Posterior cingulate gyrus (tissue), 11 donors: ENCODE data around the gene CGB3.
"Not testable (repeated sequence)": the region's sequence is repeated elsewhere in the genome, so short reads cannot be mapped to it uniquely, and the experiment has no call there.

Experiments used
- DNase-seq, 10 donors: peaks; one replicate each; pipeline versions ENCODE4 v3.0.0 to v3.0.0-alpha.2; 2020 to 2021; ENCODE audit warnings: mixed read lengths in 3 of 10
- intact Hi-C: fragments of 100-400 bp; cut with DNase I; formaldehyde crosslinking; loops from one replicate; pipeline ENCODE4 v1.15.1; 2023

The CGB3 gene

DNA sequence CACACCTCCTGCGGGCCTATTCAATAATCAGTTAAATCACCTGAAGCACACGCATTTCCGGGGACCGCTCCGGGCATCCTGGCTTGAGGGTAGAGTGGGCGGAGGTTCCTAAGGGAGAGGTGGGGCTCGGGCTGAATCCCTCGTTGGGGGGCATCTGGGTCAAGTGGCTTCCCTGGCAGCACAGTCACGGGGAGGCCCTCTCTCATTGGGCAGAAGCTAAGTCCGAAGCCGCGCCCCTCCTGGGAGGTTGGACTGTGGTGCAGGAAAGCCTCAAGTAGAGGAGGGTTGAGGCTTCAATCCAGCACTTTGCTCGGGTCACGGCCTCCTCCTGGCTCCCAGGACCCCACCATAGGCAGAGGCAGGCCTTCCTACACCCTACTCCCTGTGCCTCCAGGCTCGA, 19.4 kb upstream of the CGB3 start, which contains the start of gene CGB5:
Gene CGB5 (plus strand): TSS at position 301 of the 400 bp plus-strand sequence. CDS start 362 bp downstream, outside the sequence.
- intact Hi-C loops = not testable (repeated sequence)

DNA sequence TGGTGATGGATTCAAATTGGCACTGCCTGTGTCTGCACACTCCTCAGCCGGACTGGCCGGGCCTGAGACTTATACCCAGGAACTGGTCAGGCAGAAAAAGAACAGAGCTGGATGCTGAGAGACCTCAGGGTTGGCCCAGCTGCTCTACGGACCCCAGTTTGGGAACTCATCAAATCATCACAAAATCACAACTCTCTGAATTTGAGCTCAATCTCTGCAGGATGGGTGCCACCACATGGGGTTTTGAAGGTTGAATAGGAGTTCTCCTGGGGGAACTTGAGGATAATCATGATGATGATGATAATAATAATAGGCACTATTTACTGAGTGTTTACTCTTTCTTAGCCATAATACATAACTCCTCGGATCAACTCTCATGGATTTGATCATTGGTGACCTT, 18.5 kb upstream of the CGB3 start:
- intact Hi-C loops = not testable (repeated sequence)

More for the DNA sequence above, 19.4 kb upstream of the CGB3 start, which contains the start of gene CGB5:
- peak in 2 of 10 donors; percentile 53 to 77 for DNase-seq

DNA sequence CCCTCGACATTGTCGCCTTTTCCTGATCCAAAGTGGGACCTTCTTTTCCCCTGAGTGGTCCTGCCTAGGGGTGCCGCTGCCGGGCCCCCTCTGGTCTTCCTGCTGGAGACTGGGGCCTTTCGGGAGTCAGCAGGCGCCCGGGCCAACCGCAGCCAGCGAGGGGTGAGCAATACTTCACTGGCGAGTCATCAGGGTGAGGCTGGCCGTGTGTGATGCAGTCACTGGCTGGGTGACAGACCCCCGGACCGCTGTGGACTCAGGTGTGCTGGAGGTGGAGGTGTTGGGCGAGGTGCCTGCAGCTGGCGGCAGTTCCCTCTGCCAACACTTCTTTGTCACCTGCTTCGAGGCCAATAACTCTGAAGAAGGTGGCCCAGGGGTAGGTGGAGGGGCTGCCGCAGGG, 18.0 kb upstream of the CGB3 start:
- intact Hi-C loops = no loop called here

More for the DNA sequence above, 18.5 kb upstream of the CGB3 start:
- not testable (repeated sequence) for DNase-seq

DNA sequence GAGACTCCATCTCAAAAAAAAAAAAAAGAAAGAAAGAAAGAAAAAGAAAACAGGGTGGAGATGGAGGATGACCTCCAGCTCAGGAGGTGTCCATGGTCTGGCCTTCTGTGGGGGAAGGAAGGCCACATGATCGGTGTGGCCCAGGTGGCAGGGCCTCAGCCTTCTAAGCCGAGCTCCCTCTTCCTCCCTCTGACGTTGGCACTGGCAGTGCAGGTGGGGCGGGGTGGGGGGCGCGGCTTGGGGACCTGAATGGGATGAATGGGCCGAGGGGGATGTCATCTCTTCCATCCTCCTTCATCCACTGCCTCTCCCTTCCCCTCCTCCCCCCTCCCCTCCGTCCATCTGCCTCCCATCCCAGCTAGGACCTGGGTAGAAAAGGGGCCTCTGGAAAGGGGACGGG, 15.6 kb upstream of the CGB3 start:
- intact Hi-C loops = not testable (repeated sequence)
- DNase-seq = peak in 2 of 10 donors; percentile 55 to 61

More for the DNA sequence above, 18.0 kb upstream of the CGB3 start:
- peak in 2 of 10 donors; percentile 63 to 83 for DNase-seq

DNA sequence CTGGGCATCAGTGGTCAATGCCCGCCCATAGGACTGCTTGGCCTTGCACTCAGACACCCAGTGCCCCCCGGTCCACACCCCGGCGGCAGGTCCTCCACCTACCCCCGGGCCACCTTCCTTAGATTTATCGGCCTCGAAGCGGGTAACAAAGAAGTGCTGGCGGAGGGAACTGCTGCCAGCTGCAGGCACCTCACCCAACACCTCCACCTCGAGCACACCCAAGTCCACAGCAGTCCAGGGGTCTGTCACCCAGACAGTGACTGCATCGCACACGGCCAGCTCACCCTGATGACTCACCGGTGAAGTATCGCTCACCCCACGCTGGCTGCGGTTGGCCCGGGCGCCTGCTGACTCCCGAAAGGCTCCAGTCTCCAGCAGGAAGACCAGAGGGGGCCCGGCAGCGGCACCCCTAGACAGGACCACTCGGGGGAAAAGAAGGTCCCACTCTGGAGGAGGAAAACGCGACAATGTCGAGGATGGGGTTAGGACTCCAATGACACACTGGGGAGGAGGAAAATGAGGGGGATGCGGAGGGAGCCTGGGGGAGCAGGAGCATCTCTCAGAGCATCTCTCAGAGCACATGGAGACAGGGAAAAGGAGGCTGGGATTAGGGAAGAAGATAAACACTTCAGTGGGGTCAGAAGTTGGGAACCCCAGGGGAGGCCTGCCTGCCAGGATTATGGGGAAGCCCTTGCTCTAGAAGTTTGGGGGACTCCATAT, 14.6 kb upstream of the CGB3 start:
- intact Hi-C loops = not testable (repeated sequence)
- DNase-seq = peak in 2 of 10 donors; percentile 44 to 72

DNA sequence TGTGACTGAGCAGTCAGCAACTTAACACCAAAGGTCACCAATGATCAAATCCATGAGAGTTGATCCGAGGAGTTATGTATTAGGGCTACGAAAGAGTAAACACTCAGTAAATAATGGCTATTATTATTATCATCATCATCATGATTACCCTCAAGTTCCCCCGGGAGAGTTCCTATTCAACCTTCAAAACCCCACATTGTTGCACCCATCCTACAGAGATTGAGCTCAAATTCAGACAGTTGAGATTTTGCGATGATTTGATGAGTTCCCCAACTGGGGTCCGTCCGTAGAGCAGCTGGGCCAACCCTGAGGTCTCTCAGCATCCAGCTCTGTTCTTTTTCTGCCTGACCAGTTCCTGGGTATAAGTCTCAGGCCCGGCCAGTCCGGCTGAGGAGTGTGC, 14.0 kb upstream of the CGB3 start:
- intact Hi-C loops, DNase-seq: not testable (repeated sequence)

DNA sequence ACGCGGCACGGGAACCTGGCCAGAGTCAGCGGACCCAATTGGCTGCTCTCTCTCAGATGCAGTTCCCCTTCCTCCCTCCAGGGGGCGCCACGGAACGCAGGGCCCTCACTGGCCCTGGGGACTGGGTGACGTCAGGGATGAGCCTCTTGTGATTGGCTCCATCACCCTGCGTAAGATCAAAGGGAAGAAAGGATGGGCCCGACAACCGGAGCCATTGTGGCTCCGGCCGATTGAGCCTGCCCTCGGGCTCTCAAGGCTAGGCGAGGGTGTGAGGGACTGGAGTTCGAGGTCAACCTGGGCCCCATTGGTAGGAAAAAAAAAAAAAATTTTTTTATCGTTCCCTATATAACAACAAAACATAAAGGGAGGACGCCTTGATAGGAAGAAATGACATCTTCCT, 12.7 kb upstream of the CGB3 start, which contains the start of gene CGB1:
Gene CGB1 (minus strand): TSS at position 81 of the 400 bp plus-strand sequence. CDS start 184 bp downstream, outside the sequence.
- intact Hi-C loops = not testable (repeated sequence)
- peak in 2 of 10 donors; percentile 33 to 45 for DNase-seq

DNA sequence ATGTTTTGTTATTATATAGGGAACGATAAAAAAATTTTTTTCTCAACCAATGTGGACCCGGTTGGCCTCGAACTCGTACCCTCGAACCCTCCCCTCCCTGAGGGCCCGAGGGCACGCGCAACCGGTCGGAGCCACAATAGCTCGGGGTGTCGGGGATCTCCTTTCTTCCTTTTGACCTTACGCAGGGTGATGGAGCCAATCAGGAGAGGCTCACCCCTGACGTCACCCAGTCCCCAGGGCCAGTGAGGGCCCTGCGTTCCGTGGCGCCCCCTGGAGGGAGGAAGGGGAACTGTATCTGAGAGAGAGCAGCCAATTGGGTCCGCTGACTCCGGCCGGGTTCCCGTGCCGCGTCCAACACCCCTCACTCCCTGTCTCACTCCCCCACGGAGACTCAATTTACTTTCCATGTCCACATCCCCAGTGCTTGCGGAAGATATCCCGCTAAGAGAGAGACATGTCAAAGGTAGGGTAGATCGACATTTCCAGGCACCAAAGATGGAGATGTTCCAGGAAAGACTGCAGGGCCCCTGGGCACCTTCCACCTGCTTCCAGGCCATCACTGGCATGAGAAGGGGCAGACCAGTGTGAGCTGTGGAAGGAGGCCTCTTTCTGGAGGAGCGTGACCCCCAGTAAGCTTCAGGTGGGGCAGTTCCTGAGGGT, 7.6 kb upstream of the CGB3 start, which contains the start of gene CGB2:
Gene CGB2 (plus strand): TSS at position 249 of the 660 bp plus-strand sequence. CDS start 206 bp downstream, at position 455.
- DNase-seq = peak in 1 of 10 donors; percentile 70
- intact Hi-C loops = not testable (repeated sequence)

DNA sequence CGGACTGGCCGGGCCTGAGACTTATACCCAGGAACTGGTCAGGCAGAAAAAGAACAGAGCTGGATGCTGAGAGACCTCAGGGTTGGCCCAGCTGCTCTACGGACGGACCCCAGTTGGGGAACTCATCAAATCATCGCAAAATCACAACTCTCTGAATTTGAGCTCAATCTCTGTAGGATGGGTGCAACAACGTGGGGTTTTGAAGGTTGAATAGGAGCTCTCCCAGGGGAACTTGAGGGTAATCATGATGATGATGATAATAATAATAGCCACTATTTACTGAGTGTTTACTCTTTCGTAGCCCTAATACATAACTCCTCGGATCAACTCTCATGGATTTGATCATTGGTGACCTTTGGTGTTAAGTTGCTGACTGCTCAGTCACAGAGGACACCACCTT, 6.2 kb upstream of the CGB3 start:
- intact Hi-C loops = not testable (repeated sequence)

DNA sequence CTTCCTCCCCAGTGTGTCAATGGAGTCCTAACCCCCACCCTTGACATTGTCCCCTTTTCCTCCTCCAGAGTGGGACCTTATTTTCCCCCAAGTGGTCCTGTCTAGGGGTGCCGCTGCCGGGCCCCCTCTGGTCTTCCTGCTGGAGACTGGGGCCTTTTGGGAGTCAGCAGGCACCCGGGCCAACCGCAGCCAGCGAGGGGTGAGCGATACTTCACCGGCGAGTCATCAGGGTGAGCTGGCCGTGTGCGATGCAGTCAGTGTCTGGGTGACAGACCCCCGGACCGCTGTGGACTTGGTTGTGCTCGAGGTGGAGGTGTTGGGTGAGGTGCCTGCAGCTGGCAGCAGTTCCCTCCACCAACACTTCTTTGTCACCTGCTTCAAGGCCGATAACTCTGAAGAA, 5.6 kb upstream of the CGB3 start:
- peak in 2 of 10 donors; percentile 25 to 65 for DNase-seq
- intact Hi-C loops = not testable (repeated sequence)

More for the DNA sequence above, 6.2 kb upstream of the CGB3 start:
- peak in 1 of 10 donors; percentile 4 for DNase-seq

DNA sequence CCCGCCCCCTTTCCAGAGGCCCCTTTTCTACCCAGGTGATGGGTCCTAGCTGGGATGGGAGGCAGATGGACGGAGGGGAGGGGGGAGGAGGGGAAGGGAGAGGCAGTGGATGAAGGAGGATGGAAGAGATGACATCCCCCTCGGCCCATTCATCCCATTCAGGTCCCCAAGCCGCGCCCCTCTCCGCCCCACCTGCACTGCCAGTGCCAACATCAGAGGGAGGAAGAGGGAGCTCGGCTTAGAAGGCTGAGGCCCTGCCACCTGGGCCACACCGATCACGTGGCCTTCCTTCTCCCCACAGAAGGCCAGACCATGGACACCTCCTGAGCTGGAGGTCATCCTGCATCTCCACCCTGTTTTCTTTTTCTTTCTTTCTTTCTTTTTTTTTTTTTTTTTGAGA, 4.6 kb upstream of the CGB3 start:
- peak in 2 of 10 donors; percentile 30 to 71 for DNase-seq
- intact Hi-C loops = not testable (repeated sequence)

DNA sequence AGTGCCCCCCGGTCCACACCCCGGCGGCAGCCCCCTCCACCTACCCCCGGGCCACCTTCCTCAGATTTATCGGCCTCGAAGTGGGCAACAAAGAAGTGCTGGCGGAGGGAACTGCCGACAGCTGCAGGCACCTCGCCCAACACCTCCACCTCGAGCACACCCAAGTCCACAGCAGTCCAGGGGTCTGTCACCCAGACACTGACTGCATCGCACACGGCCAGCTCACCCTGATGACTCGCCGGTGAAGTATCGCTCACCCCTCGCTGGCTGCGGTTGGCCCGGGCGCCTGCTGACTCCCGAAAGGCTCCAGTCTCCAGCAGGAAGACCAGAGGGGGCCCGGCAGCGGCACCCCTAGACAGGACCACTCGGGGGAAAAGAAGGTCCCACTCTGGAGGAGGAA, 1.5 kb upstream of the CGB3 start:
- intact Hi-C loops = not testable (repeated sequence)

DNA sequence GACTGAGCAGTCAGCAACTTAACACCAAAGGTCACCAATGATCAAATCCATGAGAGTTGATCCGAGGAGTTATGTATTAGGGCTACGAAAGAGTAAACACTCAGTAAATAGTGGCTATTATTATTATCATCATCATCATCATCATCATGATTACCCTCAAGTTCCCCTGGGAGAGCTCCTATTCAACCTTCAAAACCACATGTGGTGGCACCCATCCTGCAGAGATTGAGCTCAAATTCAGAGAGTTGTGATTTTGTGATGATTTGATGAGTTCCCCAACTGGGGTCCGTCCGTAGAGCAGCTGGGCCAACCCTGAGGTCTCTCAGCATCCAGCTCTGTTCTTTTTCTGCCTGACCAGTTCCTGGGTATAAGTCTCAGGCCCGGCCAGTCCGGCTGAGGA, 955 bp upstream of the CGB3 start:
- intact Hi-C loops, DNase-seq: not testable (repeated sequence)

More for the DNA sequence above, 1.5 kb upstream of the CGB3 start:
- DNase-seq = peak in 2 of 10 donors; percentile 8 to 59

DNA sequence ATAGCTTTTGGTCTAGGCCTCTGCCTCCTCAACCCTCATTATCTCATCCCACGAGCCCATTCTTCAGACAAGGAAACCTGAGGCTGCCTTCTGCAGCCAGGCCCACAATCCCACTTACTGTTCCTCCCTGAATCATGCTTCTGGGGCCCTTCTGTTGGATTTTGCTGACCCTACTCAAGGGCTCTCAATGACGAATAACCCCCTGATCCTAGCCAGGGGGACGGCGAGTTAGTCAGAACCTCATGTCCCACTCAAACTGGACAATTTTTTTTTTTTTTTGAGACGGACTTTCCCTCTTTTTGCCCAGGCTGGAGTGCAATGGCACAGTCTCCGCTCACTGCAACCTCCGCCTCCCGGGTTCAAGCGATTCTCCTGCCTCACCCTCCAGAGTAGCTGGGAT, 2.0 kb downstream of the CGB3 start:
- intact Hi-C loops = no loop called here
- DNase-seq = peak in 2 of 10 donors; percentile 15 to 27

DNA sequence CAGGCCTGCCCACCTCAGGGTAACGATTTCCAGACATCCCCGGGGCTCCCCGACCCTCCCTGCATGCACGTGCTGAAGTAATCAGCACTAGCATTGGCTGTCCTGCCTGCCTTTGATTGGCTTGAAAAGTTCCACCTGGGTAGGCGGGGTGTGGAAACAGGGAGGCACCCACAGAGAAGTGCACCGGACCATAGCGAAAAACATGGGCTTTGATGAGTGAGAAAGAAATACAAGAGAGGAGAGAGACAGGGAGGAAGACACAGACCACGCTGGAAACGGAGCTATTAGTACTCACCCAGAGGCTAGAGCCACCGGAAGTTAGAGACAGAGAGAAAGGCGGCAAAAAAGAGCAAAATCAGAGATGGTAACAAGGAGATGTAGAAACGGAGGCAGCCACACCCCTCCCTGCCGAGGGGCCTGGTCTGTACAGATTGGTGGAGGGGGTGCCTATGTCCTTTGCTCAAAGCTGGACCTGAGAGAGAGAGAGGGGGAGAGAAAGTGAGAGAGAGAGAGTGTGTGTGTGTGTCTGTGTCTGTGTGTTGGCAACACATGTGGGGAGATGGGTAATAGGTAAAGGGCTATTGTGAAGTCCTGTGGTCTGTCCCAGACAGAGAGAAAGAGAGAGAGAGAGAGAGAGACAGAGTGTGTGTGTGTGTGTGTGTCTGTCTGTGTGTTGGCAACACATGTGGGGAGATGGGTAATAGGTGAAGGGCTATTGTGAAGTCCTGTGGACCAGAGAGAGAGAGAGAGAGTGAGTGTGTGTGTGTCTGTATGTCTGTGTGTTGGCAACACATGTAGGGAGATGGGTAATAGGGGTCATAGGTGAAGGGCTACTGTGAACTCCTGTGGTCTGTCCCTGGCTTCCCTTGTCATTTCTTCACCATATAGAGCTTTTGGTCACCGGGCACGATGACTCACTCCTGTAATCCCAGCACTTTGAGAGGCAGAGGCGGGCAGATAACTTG, 2.9 kb downstream of the CGB3 start:
- intact Hi-C loops = no loop called here
- peak in 1 of 10 donors; percentile 24 for DNase-seq

DNA sequence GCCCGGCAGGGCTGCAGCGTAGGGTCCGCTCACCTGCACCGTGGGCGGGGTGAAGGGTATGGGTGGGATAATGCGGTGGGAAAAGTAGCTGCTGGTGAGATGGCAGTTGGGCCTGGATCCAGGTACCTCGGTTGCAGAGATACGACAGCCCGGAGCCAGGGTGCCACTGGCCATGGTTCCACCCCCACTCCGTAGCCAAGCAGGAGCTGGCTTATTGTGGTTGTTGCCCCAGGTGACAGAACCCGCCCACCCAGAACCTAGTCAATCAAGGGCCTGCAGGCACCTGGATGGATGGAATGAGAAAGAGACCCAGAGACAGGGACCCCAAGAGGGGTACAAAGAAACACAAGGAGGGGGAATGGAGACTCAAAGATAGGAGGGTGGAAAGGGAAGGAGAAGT, 3.8 kb downstream of the CGB3 start:
- intact Hi-C loops = no loop called here
- DNase-seq = peak in 1 of 10 donors; percentile 36

DNA sequence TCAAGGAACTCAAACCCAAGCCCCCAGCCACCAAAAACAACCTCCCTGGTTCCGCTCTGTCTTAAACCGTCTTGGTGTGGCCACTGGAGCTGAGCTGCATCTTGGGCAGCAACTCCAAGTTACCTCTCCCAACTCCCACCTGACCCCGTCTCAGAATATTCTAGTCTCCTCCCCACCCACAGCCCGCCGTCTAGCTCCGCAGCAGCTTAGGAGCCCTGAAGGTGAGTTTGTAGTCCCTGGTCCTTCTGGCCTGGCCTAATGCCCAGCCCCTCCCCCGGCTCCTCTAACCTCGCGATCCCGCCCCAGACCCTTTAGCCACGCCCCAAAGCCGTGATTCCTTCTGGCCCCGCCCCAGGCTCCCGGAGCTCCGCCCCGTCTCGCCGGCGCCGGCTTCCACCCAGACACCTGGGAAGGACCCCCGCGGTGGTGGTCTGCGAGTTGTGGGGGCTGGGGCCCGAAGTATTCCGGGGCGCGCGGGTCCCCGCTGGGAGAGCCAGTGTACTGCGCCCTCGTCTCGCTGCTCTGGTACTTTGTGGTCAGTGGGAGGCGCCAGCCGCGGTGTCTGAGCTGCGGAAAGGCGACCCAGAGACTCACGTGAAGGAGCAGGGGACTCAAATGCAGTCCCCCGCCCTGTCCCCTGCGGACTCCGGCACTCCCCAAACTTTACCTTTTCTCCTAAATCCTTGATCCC, 4.7 kb downstream of the CGB3 start:
- intact Hi-C loops = no loop called here
- DNase-seq = peak in 4 of 10 donors; percentile 27 to 78 (median 52)

DNA sequence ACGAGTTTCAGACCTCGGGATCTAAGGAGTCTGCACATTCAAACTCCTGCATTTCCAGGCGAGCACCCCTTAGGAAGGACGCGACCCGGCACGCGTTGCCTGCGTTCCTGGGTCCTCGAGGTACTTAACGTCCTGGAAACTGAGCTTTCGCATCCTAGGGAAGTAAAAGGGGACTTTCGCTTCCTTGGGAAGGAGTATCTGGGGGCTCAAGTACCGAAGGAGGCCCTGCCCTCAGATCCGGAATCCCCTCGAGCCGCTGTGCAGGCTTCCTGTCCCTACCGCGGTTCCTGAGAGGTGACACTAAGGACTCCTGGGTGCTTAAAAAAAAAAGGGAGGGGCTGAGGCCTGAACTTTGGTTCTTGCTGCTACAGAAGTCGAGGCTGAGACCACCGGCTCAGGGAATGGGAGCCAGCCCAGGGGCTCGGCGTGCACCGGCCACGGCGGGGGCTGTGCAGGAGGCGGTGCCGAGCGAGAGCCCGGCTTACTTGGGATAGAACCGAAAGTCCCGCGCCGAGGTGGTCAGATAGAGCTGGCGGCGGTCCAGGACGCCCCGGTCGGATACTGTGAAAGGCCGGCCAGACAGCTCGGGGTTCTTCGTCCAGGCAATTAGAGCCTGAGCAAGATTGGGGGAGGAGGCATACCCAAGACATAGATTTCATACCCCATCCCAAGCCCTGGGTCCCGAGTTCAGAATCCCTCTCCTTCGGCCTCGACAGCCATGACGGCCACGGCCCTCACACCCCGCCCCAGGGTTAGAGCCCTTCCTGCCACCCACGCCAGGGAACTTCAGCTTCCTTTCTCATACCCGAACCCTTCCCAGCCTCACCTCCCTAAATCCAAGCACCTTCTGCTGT, 5.5 kb downstream of the CGB3 start:
- DNase-seq = peak in 2 of 10 donors; percentile 72

More for the DNA sequence above, 5.5 kb downstream of the CGB3 start:
- intact Hi-C loops = not testable (repeated sequence)
